Loucy (cell line): ENCODE data around the gene MAVS.

ENCODE experiments used
- CTCF ChIP-seq: fragments of 200-600 bp; sonication (generic); conservative IDR thresholded peaks from 2 replicates; pipeline ENCODE4 v1.5.1; 2014; ENCODE audit warnings: mild to moderate bottlenecking, antibody characterized with exemption, low read length
- EZH2phosphoT487 ChIP-seq: fragments of 200-600 bp; IDR thresholded peaks from 2 replicates; pipeline ENCODE4 v1.6.1; 2018; ENCODE audit warnings: antibody characterized with exemption, mild to moderate bottlenecking, moderate library complexity, borderline replicate concordance

GRCh38 chr20:3804254-3804751, 42.3 kb upstream of the MAVS start:
- no peak for TF ChIP-seq CTCF
- TF ChIP-seq EZH2phosphoT487: no peak
